GM20431 (cell line): ENCODE results near the gene DNM1.

Experiments used
- in situ Hi-C: fragments of 300-500 bp; cut with MseI, MboI; formaldehyde crosslinking; loops from one replicate; pipeline ENCODE4 v1.15.0; 2020; ENCODE audit warnings: low sequenced_read_pairs; ENCODE audit not compliant: unreplicated experiment

Gene DNM1

GRCh38 chr9:128203024-128203706, at the start of gene DNM1:
TSS of gene DNM1 (plus strand) at chr9:128203379. CDS start at chr9:128203471, 92 bp downstream.
- in situ Hi-C loops: no loop called here

GRCh38 chr9:128153947-128154695, 49.1 kb upstream of the DNM1 start:
- in situ Hi-C loops: no loop called here

GRCh38 chr9:128155736-128156500, 47.3 kb upstream of the DNM1 start:
- in situ Hi-C loops: no loop called here

- in situ Hi-C loops: no loop called here
Observed at GRCh38 chr9:128159522-128159783, 43.7 kb upstream of the DNM1 start.

GRCh38 chr9:128159784-128160602, 43.2 kb upstream of the DNM1 start, which contains the start of gene BBLN:
TSS of gene BBLN (plus strand) at chr9:128160265. CDS start at chr9:128160408, 143 bp downstream.
- in situ Hi-C loops: no loop called here

GRCh38 chr9:128160603-128160987, 42.6 kb upstream of the DNM1 start:
- in situ Hi-C loops: no loop called here

- in situ Hi-C loops: no loop called here
Observed at GRCh38 chr9:128161215-128161902, 41.8 kb upstream of the DNM1 start.

- in situ Hi-C loops: no loop called here
Observed at GRCh38 chr9:128162215-128163026, 40.8 kb upstream of the DNM1 start.

GRCh38 chr9:128163027-128163515, 40.1 kb upstream of the DNM1 start:
- in situ Hi-C loops: no loop called here

DNA sequence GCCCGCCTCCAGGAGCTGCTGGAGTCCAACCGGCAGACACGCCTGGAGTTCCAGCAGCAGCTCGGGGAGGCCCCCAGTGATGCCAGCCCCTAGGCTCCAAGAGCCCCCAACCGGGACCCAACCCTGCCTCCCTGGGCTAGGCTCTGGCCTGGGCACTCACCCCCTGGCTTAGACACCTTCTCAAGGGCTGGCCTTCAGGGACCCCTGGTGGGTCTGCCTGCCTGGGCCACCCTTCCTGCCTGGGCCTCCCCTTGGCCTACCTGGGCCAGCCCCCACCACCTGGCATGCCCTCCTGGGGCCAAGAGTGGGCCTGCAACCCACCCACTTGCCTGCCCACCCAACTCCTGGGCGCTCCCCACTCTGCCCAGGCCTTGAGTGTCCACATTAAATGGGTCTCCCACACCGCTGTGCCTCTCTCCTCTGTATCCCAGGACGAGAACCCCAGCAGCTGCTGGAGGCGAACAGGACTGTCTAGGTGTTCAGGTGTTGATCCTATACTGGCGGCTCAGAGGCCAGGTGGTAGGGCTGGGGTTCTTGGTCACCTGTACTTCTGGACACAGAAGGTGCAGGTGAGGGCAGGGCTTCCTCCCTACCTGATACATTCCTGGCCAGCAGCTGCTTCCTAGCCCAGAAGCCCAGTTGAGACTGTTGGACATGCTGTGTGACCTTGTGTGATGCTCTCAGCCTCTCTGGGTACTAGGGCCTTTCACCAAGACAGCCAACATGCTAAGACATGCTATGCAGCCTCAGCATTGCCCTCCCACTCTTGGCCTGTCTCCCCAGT, 39.5 kb upstream of the DNM1 start:
- in situ Hi-C loops: no loop called here

DNA sequence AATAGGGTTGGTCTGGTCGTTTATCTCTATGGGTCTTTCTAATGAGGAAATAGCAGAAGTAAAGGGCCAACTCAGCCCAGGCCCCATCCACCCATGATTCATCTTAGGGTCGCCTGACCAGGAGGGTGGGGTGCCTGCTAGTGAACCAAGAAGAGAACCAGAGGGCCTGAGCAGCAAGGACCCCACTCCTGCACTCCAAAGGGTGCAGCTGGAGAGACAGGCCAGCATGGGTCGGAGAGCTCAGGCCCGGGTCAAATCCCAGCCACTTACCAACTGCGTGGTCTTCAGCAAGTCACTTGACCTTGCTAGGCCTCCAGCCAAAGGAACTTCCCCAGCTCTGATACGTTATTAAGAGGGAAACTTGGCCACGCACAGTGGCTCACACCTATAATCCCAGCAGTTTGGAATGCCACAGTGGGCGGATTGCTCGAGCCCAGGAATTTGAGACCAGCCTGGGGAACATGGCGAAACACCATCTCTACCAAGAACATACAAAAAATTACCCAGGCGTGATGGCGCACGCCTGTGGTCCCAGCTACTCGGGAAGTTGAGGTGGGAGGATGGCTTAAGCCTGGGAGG, 38.8 kb upstream of the DNM1 start:
- in situ Hi-C loops: no loop called here

- in situ Hi-C loops: no loop called here
Observed at GRCh38 chr9:128166169-128166568, 37.0 kb upstream of the DNM1 start.

DNA sequence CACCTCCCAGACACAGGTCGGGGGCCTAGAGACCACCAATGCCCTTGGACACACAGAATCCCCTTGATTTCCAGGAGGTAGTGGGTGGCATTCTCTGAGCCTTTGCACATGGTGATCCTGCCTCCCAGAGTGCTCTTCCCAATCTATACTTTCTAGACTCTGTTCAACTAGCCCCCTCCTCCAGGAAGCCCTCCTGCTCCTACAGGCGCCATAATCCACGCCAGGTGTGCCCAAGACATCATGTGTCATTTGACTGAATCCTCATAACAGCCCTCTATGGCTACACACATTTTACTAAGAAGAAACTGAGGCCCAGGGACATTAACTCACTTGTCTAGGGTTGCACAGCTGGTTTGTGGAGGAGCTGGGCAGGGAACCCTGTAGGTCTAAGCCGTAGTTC, 36.0 kb upstream of the DNM1 start:
- in situ Hi-C loops: no loop called here

GRCh38 chr9:128168731-128169308, 34.4 kb upstream of the DNM1 start:
- in situ Hi-C loops: no loop called here

DNA sequence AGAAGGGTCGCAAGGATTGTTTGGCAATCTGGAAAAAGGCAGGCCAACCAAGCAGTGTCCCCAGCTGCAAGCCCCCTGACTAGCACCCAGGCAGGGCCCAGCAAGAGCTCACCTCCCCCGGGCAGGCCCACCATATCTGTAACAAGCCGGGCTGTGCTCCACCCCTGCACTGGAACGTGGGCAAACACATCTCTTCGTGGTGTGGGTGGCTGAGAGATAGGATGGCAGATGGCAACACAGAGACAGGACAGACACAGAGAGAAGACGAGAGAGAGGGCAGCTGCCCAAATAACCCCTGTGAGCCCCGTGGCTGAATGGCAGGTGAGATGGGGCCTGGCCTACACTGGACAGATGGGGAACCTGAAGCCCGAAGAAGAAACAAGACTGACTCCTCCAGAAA, 33.7 kb upstream of the DNM1 start:
- in situ Hi-C loops: no loop called here

- in situ Hi-C loops: no loop called here
Observed at GRCh38 chr9:128169925-128170324, 33.3 kb upstream of the DNM1 start.

DNA sequence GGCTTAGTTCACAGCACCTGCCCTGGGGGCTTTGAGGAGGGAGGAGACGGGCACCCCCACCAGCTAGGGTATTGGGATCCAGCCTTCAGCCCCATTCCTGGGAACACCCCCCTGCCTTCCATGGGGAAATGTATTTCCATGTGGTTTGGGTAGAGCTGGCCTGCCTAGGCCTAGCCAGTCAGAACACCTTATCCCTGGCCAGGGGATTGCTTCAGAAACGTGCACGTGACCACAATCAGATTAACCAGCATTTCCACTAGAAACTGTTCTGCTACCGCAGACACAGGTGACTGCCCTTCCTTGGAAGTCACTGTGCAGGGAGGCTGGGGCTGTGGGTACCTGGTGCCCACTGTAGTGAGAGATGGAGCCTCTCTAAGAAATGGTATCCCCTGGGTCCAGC, 29.1 kb upstream of the DNM1 start:
- in situ Hi-C loops: no loop called here
